Tongue (tissue), 2 donors: ENCODE results near the gene GAB1. TPM values are rescaled to one million over a fixed set of nuclear protein-coding genes. Genes with fewer than 3 reads are reported as not detected.
"Not testable (repeated sequence)": the region's sequence is repeated elsewhere in the genome, so short reads cannot be mapped to it uniquely, and the experiment has no call there.

ENCODE experiments used
- DNase-seq: peaks from one replicate; pipeline ENCODE4 v3.0.0-alpha.2; 2015
- total RNA-seq: library from RNA; depleted of rRNA; stranded (reverse); fragments of >200 nt; gene quantifications from one replicate; pipeline ENCODE4 v1.2.3, GENCODE V29; 2014

Gene GAB1
- total RNA-seq, 1 donor from 2014 or later: 49.6 TPM

DNA sequence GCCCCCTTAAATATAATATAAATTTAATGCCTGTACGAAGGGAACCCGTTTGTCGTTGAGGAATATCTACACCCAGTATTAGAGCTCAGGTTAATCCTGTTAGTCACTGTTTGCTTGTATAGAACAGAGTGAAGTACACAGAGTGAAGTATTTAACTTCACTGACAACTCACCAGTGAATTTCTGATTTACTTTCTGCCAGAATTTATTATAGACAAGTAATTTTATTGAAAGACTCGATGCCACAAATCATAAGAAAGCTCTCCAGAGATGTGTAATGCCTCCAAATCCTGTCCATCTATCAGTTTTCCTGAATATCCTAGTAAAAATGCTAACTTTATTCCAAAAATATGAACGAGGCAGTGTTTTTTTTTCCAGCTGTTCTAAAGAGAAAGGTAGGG lies 1.6 kb downstream of the GAB1 start:
- DNase-seq: peak; percentile 12

GRCh38 chr4:143339497-143339896 lies 2.8 kb downstream of the GAB1 start:
- no peak for DNase-seq

GRCh38 chr4:143341186-143341755 lies 4.6 kb downstream of the GAB1 start:
- DNase-seq: peak; percentile 62

DNA sequence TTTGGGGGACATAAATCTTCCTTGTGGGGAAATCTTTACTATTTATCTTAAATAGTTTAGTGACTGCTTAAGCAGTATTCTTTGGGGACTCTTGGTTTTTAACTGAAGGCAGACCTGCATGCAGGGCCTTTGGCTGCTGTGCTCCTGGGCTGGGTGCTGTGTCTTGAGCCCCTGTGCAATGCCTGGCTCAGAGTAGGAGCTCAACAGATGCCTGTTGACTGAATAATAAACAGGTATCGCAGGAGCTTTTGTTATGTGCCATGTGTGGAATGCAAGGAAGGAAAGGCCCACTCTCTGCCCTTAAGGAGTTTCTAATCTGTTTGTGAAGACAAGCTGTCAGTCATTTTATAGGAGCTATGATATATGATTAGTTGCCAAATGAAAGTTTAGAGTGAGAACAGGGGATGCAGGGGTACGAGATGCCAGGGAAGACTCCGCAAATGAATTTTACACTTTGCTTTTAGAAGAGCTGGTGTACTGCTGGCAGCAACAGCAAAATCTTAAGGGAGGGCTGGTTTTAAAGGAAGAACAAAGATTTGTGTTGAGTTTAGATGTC lies 6.7 kb downstream of the GAB1 start:
- no peak for DNase-seq

- DNase-seq: peak; percentile 50
Measured at GRCh38 chr4:143344041-143344440, 7.4 kb downstream of the GAB1 start.

DNA sequence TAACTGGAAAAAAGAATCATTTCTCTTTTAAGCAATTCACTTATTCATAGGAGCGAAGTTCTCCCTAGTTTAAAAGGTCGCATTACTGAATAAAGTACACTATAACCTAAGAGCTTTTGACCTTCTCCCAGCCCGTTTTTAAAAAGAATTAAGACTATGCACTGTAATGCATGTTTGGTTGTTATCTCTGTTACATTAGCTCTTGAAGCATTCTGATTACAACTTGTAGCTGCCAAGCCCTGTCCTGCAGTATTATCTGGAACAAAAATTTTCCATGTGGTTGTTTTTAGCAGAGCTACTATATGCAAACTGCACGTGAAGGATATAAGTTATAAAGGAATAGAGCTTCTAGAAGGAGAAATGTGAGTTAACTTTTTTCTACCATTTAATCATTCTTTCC lies 8.1 kb downstream of the GAB1 start:
- DNase-seq: no peak

GRCh38 chr4:143345356-143345755 lies 8.7 kb downstream of the GAB1 start:
- no peak for DNase-seq

DNA sequence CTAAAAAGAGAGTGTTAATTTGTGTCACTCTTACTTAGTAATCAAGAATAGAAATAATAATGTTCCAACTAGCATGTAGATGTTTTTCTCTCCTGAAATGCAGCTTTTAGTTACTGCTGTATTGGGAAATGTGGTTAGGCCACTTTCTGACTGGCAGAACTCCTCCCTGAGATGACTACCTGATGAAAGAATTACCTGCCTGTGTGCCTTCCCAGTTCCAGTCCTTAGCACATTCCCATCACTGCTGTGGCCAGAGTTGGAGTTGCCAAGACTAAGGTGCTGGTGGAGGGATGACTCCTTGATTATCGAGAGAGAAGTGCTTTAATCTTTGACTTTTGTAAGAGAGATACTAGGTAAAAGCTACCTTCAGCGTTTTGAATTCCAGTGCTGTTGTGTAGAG lies 9.5 kb downstream of the GAB1 start:
- DNase-seq: no peak

- DNase-seq: no peak
Measured at GRCh38 chr4:143347484-143348111, 10.9 kb downstream of the GAB1 start.

DNA sequence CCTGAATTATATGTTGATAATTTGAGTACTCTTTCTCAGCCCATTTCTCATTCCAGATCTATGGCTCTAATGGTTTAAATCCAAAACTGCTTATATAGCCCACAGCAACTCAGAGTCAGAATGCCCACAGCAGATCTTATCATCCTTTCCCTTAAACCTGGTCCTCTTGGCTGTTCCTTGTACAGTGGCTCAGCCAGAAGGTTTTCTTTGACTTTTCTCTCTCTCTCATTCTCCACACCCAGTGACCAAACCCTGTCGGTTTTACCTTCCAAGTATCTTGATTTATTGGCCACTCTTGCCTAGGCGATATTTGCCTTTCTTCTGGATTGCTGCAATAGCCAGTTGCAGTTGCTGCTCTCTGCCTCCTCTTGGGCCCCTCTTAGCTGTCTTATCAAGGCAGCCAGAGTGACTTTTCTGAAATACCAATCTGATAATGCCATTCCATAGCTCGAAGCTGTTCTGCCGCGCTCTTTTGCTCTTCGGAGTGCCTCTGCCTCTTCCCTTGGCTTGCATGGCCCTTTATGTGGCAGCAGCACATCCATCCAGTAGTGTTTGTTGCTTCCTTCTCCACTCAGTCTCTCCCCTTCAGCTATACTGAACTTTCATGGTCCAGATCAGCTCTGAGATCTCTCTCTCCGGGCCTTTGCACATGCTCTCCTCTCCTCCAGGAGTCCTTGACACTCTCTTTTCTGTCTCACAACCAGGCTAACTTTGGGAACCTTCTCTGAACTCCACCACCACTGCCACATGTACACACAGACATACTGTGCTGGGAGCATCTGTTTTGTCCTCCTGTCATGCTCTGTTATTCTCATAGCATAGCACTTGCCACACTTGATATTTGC lies 11.8 kb downstream of the GAB1 start:
- no peak for DNase-seq

DNA sequence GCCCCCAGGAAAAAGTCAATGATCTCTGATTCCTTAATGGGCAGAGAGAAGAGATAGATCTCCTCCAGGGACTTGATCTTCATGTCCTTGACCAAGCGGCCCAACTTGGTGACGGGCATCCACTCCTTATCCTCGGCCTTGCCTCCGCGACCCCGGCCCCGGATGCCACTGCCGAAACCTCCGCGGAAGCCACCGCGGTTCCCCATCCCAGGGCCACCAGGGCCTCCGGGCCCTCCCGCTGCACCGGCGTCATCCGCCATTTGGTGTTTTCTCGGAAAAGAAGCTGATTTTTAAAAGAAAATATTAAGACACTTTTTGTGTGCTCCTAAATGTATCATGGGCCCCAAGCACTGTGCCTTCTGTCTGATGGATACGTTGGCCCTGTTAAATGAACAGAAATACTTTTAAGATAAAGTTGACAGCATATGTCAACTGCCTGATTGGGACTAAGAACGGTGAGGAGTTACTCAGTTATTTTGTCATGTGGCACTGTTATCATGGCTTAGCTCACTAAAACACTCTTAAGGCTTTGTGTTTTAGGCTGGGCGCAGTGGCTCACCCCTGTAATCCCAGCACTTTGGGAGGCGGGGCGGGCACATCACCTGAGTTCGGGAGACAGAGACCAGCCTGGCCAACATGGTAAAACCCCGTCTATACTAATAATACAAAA lies 13.3 kb downstream of the GAB1 start:
- not testable (repeated sequence) for DNase-seq

DNA sequence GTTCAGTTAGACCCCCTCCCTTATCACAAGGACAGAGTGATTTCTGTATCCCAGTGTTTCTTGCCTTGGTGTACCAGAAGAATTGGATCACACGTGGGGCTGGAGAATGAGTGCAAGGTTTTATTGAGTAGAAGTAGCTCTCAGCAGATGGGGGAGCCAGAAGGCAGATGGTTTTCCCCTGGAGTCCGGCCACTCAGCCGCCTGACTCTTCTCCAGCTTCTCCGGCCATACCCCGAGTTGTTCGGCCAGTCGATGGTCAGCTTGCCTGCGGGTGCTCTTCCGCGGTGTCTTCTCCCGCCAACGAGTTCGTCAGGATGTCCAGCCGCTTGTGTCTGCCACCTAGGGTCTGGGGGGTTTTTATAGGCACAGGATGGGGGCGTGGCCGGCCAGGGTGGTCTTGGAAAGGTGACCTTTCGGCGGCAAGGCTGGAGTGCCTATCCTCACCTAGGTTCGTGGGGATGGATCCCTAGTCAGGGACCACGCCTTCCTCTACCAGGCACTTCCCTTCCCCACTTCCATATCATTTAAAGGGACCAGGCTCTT lies 14.5 kb downstream of the GAB1 start:
- no peak for DNase-seq

GRCh38 chr4:143351774-143352451 lies 15.2 kb downstream of the GAB1 start:
- DNase-seq: peak; percentile 29

- no peak for DNase-seq
Measured at GRCh38 chr4:143352720-143353119, 16.0 kb downstream of the GAB1 start.

DNA sequence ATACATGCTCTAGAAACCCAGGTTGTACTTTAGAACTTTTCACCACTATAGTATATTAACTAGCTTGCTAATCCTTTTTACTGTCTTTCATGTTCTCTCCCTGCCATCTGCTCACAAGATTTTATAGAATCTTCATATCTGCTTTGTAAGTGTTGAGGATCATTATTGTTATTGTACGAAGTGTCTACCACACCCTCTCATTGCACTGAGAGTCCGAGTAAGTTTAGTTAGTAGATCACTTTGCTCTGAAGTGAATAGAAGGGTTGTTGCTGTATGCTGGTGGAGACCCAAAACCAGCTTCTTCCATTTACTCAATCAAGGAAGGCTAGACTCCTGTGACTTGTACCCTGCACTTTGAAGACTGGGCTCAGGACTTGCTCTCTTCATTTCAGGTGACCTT lies 17.1 kb downstream of the GAB1 start:
- no peak for DNase-seq

DNA sequence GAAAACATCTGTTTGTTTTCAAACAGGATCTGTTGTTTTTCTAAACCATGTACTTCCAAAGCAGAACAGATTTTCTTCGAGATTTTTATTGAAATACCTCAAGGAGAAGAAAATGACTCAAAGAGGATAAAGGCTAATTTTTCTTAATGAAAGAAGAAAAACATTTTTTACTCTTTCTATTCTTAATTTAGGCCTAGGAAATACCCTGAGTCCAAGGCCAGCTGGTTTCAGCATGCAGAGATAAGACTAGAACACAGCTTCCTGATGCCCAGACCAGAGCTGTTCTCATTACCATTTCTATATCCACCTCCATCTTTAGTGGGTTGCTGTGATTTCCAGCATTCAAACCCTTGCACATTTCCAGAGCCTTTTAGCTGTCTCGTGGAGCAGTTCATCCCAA lies 18.3 kb downstream of the GAB1 start:
- no peak for DNase-seq

DNA sequence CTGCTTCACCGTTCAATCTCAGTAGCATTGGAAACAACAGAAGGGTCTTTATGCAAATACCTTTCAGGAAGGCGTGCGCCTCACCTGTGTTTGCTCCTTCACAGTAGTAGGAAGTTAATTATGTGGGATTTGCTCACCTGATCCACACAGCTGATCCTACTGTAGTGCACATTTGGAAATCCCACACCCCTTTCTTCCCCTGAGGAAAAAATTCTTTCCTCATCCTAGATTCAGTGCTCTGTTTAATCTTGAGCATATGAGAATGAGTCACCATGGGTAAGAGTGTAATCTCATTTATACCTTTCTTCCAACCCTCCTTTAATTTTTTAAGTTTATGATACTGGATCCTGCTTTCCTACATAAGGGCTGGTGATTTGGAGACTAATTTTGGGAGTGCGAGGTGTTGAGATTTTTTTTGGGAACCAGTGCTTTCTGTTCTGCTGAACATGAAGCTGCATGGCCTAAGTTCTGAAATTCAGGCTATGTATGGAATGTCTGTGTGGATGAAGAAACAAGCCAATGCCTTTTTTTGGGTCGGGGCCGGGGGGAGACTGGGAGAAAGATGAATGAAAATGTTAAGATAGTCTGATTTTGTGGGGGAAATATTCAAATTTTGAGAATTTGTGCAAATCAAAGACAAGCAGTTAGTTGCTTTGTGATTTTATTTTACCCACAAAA lies 19.0 kb downstream of the GAB1 start:
- no peak for DNase-seq

DNA sequence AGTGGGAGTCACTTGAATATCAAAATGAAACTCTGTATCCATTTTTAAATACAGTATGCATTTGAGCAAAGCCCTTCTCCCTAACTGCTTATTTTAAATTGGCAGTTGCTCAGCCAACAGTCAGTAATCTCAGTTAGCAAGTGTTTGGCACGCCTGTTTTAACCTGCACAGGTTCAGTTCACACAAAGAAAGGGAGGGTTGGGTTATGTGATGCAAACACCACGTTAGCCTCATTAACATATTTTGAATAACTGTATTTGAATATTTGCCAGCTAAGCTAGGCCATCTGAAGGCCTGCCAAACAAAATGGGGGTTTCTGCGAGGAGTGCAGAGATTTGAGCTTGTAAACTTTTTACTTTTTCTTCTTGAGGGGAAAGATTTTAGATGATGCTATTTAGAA lies 19.8 kb downstream of the GAB1 start:
- peak; percentile 59 for DNase-seq

DNA sequence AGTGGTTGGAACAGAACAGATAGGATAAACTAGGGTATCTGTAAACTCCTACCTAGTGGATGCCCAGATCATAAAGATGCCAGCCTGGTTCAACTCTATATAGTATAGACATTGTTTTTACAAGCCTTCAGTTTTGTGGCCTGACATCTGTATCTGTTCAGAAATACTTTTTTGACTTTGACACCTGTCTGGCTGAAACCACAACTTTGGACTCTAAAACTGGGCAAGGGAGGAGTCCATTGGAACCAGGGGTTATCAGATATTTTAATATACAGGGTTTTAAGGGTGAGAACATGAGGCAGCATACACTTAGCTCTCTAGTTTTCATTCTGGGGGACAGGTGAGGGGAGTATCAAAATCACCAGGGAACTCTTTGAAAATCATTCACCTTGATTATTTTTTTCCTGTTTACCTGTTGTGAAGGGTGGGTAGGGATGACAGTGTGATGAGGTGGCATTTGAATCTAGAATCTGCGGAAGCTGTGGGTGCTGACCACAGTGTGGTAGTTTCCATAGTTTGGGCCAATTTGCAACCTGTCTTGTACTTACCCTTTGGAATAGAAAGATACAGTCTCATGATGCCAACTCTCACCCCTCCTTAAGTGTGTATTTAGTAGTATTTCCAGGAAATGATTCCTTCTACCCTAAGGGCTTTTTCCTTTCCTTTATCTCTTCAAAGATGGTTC lies 20.6 kb downstream of the GAB1 start:
- DNase-seq: no peak

DNA sequence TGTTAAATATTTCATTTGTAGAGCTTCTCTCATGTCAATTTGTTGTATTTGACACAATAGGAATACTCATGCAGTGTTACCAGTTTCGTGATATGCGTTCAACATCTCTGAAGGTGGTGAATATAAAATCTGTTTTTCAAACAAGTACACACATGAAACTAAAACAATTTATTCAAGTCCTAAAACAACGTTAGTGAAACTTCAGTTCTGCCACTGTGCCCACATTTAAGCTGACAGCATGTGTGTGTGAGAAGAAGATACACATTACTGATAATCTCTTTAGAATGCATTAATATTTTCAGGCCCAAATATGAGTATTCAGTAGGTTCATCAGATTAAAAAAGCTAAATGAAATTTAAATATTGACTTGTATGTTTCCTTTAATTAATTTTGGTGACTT lies 21.7 kb downstream of the GAB1 start:
- DNase-seq: no peak
